AG09309 (cell line): Measurements from ENCODE around the gene PRKN.

Source experiments
- DNase-seq: peaks from one replicate; pipeline ENCODE4 v3.0.0-alpha.2; 2010; ENCODE audit warnings: low read depth
- H3K4me3 ChIP-seq: 2 replicates; pipeline ENCODE4 v1.5.1; 2011; ENCODE audit warnings: mild to moderate bottlenecking, low read depth, low read length, moderate library complexity; ENCODE audit not compliant: control insufficient read depth
- CTCF ChIP-seq: IDR thresholded peaks from 2 replicates; pipeline ENCODE4 v1.5.1; 2011; ENCODE audit warnings: mild to moderate bottlenecking, low read depth, low read length, inconsistent platforms; ENCODE audit not compliant: insufficient read depth, control insufficient read depth; ENCODE audit errors: missing control alignments

The PRKN gene

GRCh38 chr6:161804838-161805237 is 922.7 kb downstream of the PRKN start:
- TF ChIP-seq CTCF, result no peak
- no peak overlapping the region for H3K4me3 ChIP-seq
- no peak for DNase-seq

GRCh38 chr6:161803131-161803530 is 924.4 kb downstream of the PRKN start:
- DNase-seq, result no peak
- TF ChIP-seq CTCF, result no peak
- H3K4me3 ChIP-seq, result no peak overlapping the region

- DNase-seq, result no peak
- H3K4me3 ChIP-seq, result no peak overlapping the region
- no peak for TF ChIP-seq CTCF
Observed at GRCh38 chr6:161802231-161802630, 925.3 kb downstream of the PRKN start.

GRCh38 chr6:161798844-161799394 is 928.6 kb downstream of the PRKN start:
- no peak overlapping the region for H3K4me3 ChIP-seq
- TF ChIP-seq CTCF, result no peak
- no peak for DNase-seq

- DNase-seq, result no peak
- H3K4me3 ChIP-seq, result no peak overlapping the region
- TF ChIP-seq CTCF, result no peak
Observed at GRCh38 chr6:161796681-161797080, 930.9 kb downstream of the PRKN start.

GRCh38 chr6:161792851-161793493 is 934.6 kb downstream of the PRKN start:
- no peak for DNase-seq
- H3K4me3 ChIP-seq, result no peak overlapping the region
- no peak for TF ChIP-seq CTCF
